SU-DHL-6 (cell line): ENCODE data around the gene RGS19.

Experiments
- EZH2phosphoT487 ChIP-seq: fragments of 200-600 bp; sonication (generic), shearing (Covaris generic); conservative IDR thresholded peaks from 2 replicates; pipeline ENCODE4 v1.6.1; 2018; ENCODE audit warnings: mild to moderate bottlenecking, antibody characterized with exemption, low read length, moderate library complexity, mixed read lengths
- TF ChIP-seq, protein P1 (sequence below): fragments of 200-600 bp; sonication (generic); IDR thresholded peaks from one replicate; pipeline ENCODE4 v1.5.1; 2017; ENCODE audit warnings: antibody characterized with exemption, mild to moderate bottlenecking, low read length, moderate library complexity; ENCODE audit not compliant: insufficient read depth, poor library complexity, severe bottlenecking

- TF ChIP-seq, protein P1, sequence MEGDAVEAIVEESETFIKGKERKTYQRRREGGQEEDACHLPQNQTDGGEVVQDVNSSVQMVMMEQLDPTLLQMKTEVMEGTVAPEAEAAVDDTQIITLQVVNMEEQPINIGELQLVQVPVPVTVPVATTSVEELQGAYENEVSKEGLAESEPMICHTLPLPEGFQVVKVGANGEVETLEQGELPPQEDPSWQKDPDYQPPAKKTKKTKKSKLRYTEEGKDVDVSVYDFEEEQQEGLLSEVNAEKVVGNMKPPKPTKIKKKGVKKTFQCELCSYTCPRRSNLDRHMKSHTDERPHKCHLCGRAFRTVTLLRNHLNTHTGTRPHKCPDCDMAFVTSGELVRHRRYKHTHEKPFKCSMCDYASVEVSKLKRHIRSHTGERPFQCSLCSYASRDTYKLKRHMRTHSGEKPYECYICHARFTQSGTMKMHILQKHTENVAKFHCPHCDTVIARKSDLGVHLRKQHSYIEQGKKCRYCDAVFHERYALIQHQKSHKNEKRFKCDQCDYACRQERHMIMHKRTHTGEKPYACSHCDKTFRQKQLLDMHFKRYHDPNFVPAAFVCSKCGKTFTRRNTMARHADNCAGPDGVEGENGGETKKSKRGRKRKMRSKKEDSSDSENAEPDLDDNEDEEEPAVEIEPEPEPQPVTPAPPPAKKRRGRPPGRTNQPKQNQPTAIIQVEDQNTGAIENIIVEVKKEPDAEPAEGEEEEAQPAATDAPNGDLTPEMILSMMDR: peak; percentile 12
- no peak for TF ChIP-seq EZH2phosphoT487
Observed at GRCh38 chr20:64053841-64054661, 25.3 kb downstream of the RGS19 start.
